NCI-H446 (cell line): ENCODE measurements around the gene EGLN2.
"Not testable (repeated sequence)": the region's sequence is repeated elsewhere in the genome, so short reads cannot be mapped to it uniquely, and the experiment has no call there.

Experiments used
- DNase-seq, 2 experiments: peaks; one replicate each; lab custom pipeline; 2025; lab: John Stamatoyannopoulos, UW

Gene EGLN2

DNA sequence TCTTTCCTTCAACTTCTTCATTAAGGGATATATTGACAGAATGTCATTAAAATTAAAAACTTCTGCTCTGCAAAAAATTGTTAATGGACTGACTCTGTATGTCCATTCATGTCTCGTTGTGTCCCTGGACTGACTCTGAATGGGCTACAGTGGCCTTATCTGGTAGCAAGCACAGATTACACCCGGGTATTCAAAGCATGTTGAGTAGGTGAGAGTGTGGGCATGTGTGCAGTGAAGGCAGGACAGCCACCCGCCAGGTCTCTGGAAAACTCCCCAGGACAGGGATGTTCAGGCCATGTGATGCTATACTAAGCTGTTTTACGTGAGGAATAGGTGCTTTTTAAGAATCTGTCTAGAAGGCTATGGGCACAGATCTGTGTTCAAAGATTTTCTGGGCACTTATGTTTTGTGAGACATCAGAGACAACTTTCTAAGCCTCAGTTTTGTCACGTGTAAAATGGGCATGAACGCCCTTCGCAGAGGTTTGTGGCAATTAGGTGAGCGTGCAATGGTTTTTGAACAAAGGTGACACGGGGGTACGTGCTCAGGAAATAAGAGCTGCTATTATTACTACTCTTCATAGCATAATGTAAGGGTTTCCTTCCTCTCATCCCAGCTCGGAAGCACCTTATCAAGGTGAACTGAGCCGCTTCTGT is 44.1 kb downstream of the EGLN2 start:
- not testable (repeated sequence) for DNase-seq

DNA sequence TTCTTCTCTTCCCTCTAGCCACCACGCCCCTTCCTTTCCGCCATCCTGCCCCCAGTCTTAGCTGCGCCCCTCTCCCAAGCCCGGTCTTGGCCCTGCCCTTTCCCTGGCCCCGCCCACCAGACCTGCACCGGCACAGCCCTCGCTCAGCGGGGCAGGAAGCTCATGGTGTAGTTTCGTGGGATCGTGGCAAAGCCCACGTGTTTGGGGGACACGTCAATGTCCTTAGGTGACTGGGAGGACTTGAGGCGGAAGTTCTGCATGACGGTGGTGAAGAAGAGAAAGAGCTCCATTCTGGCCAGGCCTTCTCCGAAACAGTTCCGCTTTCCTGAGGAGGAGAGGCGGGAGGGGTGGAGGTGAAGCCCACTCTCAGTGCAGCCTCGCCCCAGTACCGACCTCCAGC is 44.7 kb downstream of the EGLN2 start:
- not testable (repeated sequence) for DNase-seq

DNA sequence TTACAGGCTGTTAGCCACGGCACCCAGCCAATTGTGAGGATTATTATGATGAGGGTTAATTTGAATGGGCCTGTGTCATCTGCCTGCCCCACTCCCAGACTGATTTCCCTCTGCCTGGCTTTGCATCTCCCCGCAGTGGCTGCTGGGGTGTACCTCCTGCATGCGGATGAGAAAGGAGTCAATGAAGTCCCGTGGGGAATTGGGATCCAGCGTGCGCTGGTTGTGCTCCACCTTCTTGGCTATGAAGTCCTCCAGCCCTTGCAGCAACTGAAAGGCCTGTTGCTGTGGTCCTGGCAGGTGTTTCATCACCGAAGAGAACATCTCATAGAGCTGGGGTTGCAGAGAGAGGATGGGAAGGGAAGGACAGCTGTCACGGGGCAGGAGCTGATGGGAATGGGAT is 47.7 kb downstream of the EGLN2 start:
- DNase-seq: not testable (repeated sequence)

DNA sequence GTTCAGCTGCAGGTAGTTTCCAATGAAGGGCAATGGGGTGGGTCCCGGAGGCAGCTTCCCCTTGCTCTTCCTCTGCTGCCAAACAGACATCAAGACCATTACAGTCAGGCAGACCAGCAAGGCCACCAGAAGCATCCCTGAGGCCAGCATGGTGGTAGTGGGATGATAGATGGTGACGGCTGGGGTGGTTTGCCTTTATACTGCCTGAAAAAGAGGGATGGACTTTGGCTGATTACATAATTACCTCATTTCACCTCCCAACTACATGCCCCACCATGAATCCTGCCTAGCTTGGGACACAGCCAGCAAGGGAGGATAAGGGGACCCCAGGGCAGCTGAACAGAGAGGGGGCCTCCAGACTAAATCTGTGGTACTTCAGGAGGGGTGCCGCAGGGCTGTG is 51.3 kb downstream of the EGLN2 start, which contains the start of gene CYP2A6:
Gene CYP2A6, minus strand, starts transcription at position 171 of the 400 bp plus-strand sequence. Its CDS starts 21 bp downstream, at position 150.
- not testable (repeated sequence) for DNase-seq

DNA sequence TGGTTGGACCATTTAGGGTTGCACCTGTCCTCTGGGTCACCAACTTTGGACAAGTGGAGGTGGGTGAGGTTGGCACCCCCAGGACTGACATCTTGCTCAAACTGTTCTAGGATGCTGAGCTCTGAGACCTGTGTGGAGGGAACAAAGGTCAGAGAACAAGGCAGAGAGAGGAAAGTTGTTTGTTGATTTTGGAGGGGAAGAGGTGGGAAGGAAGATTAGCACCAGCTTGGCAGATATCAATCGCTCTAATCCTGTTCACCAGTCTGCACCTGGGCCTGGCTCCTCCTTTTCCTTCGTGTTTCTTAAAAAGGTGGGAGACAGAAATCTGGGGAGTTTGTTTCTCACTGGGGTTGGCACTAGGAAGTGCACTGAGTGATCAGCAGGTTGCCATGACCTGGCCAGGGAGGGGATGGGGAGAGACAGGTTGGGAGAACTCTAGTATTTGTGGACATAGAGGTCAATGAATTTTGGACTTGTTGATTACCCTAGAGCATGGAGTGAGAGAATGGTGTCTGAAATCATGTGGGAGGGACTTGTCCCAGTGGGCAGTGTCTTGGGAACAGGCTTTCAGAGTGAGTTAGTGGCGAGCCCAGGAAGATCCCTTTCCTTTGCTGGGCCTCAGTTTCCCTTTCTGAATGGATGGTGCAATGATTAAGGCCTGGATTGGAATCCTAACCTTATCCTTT is 53.6 kb downstream of the EGLN2 start:
- not testable (repeated sequence) for DNase-seq
